SK-N-SH (cell line): ENCODE results near the gene ABCC2. TPM values are rescaled to one million over a fixed set of nuclear protein-coding genes. Genes with fewer than 3 reads are reported as not detected.

ENCODE experiments used
- CTCF ChIA-PET: fragments of 300-600, 350-600 bp; formaldehyde crosslinking; extraction: SDS; loops from one replicate; lab custom pipeline; 2021; lab: Yijun Ruan, JAX
- POLR2A ChIA-PET: fragments of 350-600 bp; sonication (Branson Sonifier 250); formaldehyde crosslinking; extraction: SDS; loops from one replicate; lab custom pipeline; 2020; ENCODE audit warnings: antibody characterized with exemption, inconsistent platforms; lab: Yijun Ruan, JAX
- DNase-seq: peaks from one replicate; pipeline ENCODE4 v3.0.0; 2012
- H2AFZ ChIP-seq: fragments of 200-600 bp; sonication (generic); 2 replicates; pipeline ENCODE4 v1.8.1; 2016; ENCODE audit warnings: antibody characterized with exemption, mild to moderate bottlenecking, low read depth
- H3F3A ChIP-seq: fragments of 200-600 bp; sonication (generic); replicated peaks from 2 replicates; pipeline ENCODE3; 2016; ENCODE audit warnings: antibody characterized with exemption, mild to moderate bottlenecking; ENCODE audit not compliant: insufficient read depth
- H3K27ac ChIP-seq, 2 experiments: fragments of 200-500 bp in 1 of 2; fragments of 200-600 bp in 1 of 2; sonication (Bioruptor generic) in 1 of 2; sonication (generic), shearing (Covaris generic) in 1 of 2; 2 replicates each; pipeline versions ENCODE4 v1.5.1 to v1.6.1; 2014 to 2016; ENCODE audit warnings: low read depth in 2 of 2, inconsistent platforms in 1 of 2, low read length in 1 of 2, mild to moderate bottlenecking in 1 of 2, mixed read lengths in 1 of 2
- H3K27me3 ChIP-seq: fragments of 200-600 bp; sonication (generic), shearing (Covaris generic); 2 replicates; pipeline ENCODE4 v1.6.1; 2016; ENCODE audit warnings: mixed run types; ENCODE audit not compliant: insufficient read depth
- H3K36me3 ChIP-seq, 2 experiments: fragments of 200-500 bp in 1 of 2; fragments of 200-600 bp in 1 of 2; sonication (Bioruptor generic) in 1 of 2; sonication (generic) in 1 of 2; replicated peaks in 1 of 2; 2 replicates each; pipeline versions ENCODE3 to v1.5.1; 2014 to 2016; ENCODE audit warnings: low read length in 1 of 2, mild to moderate bottlenecking in 1 of 2; ENCODE audit not compliant: insufficient read depth in 2 of 2, control insufficient read depth in 1 of 2
- H3K4me1 ChIP-seq, 2 experiments: fragments of 200-500 bp in 1 of 2; fragments of 200-600 bp in 1 of 2; sonication (Bioruptor generic) in 1 of 2; sonication (generic), shearing (Covaris generic) in 1 of 2; 2 replicates each; pipeline versions ENCODE4 v1.5.1 to v1.6.1; 2014 to 2016; ENCODE audit warnings: low read depth in 1 of 2, low read length in 1 of 2, mixed run types in 1 of 2; ENCODE audit not compliant: insufficient read depth in 2 of 2, control insufficient read depth in 1 of 2
- H3K4me2 ChIP-seq: fragments of 200-600 bp; sonication (generic), shearing (Covaris generic); 2 replicates; pipeline ENCODE4 v1.6.1; 2017; ENCODE audit warnings: mixed run types
- H3K4me3 ChIP-seq, 2 experiments: fragments of 200-500 bp in 1 of 2; fragments of 200-600 bp in 1 of 2; sonication (Bioruptor generic) in 1 of 2; sonication (generic), shearing (Covaris generic) in 1 of 2; 2 replicates each; pipeline versions ENCODE4 v1.5.1 to v1.8.1; 2014 to 2016; ENCODE audit warnings: low read depth in 2 of 2, inconsistent platforms in 1 of 2, low read length in 1 of 2, mild to moderate bottlenecking in 1 of 2, mixed read lengths in 1 of 2, moderate library complexity in 1 of 2
- H3K79me2 ChIP-seq: fragments of 200-600 bp; sonication (generic); 2 replicates; pipeline ENCODE4 v1.8.1; 2017; ENCODE audit warnings: mild to moderate bottlenecking; ENCODE audit not compliant: insufficient read depth
- H3K9ac ChIP-seq: fragments of 200-600 bp; sonication (generic); 2 replicates; pipeline ENCODE4 v1.6.1; 2017; ENCODE audit warnings: mixed run types
- H3K9me2 ChIP-seq: fragments of 200-600 bp; sonication (generic); 2 replicates; pipeline ENCODE4 v1.6.1; 2017; ENCODE audit warnings: mixed run types
- H3K9me3 ChIP-seq: fragments of 200-600 bp; sonication (generic); 2 replicates; pipeline ENCODE4 v1.6.1; 2017; ENCODE audit warnings: mixed run types, mild to moderate bottlenecking, moderate library complexity
- H4K20me1 ChIP-seq: fragments of 200-600 bp; sonication (generic); 2 replicates; pipeline ENCODE4 v1.6.1; 2017; ENCODE audit warnings: mild to moderate bottlenecking, mixed run types; ENCODE audit not compliant: insufficient read depth
- EP300 ChIP-seq, 2 experiments: IDR thresholded peaks; 2 replicates each; pipeline versions ENCODE4 v1.4.0 to v1.6.1; 2012; ENCODE audit warnings: borderline replicate concordance in 1 of 2, low read depth in 1 of 2, low read length in 1 of 2
- FOXJ3 ChIP-seq: sonication (generic); formaldehyde crosslinking; IDR thresholded peaks from 2 replicates; pipeline ENCODE4 v1.5.1; 2020; ENCODE audit warnings: mild to moderate bottlenecking, missing genetic modification reagents
- GABPA ChIP-seq: IDR thresholded peaks from 2 replicates; pipeline ENCODE4 v1.4.0; 2012; ENCODE audit warnings: low read depth, mild to moderate bottlenecking
- GATA2 ChIP-seq: sonication (generic); formaldehyde crosslinking; IDR thresholded peaks from 2 replicates; pipeline ENCODE4 v1.5.0; 2020; ENCODE audit warnings: mild to moderate bottlenecking, missing genetic modification reagents
- IRF3 ChIP-seq: fragments of 150-350 bp; IDR thresholded peaks from 2 replicates; pipeline ENCODE4 v1.6.1; 2016; ENCODE audit warnings: mild to moderate bottlenecking, low read depth, low read length
- MEF2A ChIP-seq: IDR thresholded peaks from 2 replicates; pipeline ENCODE4 v1.4.0; 2012; ENCODE audit warnings: low read depth, borderline replicate concordance
- MXI1 ChIP-seq: IDR thresholded peaks from 2 replicates; pipeline ENCODE4 v1.6.1; 2012; ENCODE audit warnings: mild to moderate bottlenecking, low read depth, low read length, improper control_type of control experiment
- NRF1 ChIP-seq: IDR thresholded peaks from 2 replicates; pipeline ENCODE4 v1.6.1; 2012; ENCODE audit warnings: low read depth, mild to moderate bottlenecking, low read length
- PBX3 ChIP-seq: IDR thresholded peaks from 2 replicates; pipeline ENCODE4; 2012
- POLR2AphosphoS5 ChIP-seq: IDR thresholded peaks from 2 replicates; pipeline ENCODE4 v1.6.1; 2012; ENCODE audit warnings: low read depth, low read length
- RAD21 ChIP-seq: IDR thresholded peaks from 2 replicates; pipeline ENCODE4 v1.6.1; 2012; ENCODE audit warnings: mild to moderate bottlenecking, low read length
- RCOR1 ChIP-seq: fragments of 150-350 bp; IDR thresholded peaks from 2 replicates; pipeline ENCODE4 v1.6.1; 2017; ENCODE audit warnings: antibody characterized with exemption, low read length
- RFX5 ChIP-seq: IDR thresholded peaks from 2 replicates; pipeline ENCODE4 v1.6.1; 2012; ENCODE audit warnings: mild to moderate bottlenecking, improper control_type of control experiment, low read length
- TAF1 ChIP-seq: IDR thresholded peaks from 2 replicates; pipeline ENCODE4 v1.6.1; 2012; ENCODE audit warnings: low read depth, mild to moderate bottlenecking, low read length, moderate library complexity, borderline replicate concordance
- WGBS: methylation state at CpG from one replicate; pipeline ENCODE4 v1.1.6; 2017; ENCODE audit warnings: low lambda C conversion rate; 5-methylcytosine and 5-hydroxymethylcytosine counted together
- polyA plus RNA-seq, 3 experiments: library from polyadenylated mRNA; depleted of rRNA; stranded (reverse); fragments of >200 nt; gene quantifications; 2 replicates each; pipeline ENCODE4 v1.2.3, GENCODE V29; 2012
- TF ChIP-seq, protein P1 (sequence below): IDR thresholded peaks from 2 replicates; pipeline ENCODE4 v1.4.0; 2012; ENCODE audit warnings: low read depth
- TF ChIP-seq, protein P2 (sequence below): IDR thresholded peaks from 2 replicates; pipeline ENCODE4 v1.6.1; 2012; ENCODE audit warnings: mild to moderate bottlenecking, low read depth, low read length, moderate library complexity
- TF ChIP-seq, protein P3 (sequence below): IDR thresholded peaks from 2 replicates; pipeline ENCODE4 v1.4.0; 2012; ENCODE audit warnings: low read depth, borderline replicate concordance

ABCC2 gene
- polyA plus RNA-seq, 1 of the 3 experiments (the other 2 are of a cell fraction), result 0.48 TPM

GRCh38 chr10:99812177-99812576, 29.7 kb downstream of the ABCC2 start:
- no peaks in the 10 kb centered on the region for H3K36me3 ChIP-seq
- H3K4me2 ChIP-seq, result no peak overlapping the region
- CTCF ChIA-PET, result no interaction called here
- TF ChIP-seq IRF3, result no peak
- TF ChIP-seq, protein P1, sequence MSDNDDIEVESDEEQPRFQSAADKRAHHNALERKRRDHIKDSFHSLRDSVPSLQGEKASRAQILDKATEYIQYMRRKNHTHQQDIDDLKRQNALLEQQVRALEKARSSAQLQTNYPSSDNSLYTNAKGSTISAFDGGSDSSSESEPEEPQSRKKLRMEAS, result no peak
- no peak for TF ChIP-seq PBX3
- no peak for TF ChIP-seq MXI1
- no peak for TF ChIP-seq NRF1
- no peak for TF ChIP-seq FOXJ3
- TF ChIP-seq, protein P2, sequence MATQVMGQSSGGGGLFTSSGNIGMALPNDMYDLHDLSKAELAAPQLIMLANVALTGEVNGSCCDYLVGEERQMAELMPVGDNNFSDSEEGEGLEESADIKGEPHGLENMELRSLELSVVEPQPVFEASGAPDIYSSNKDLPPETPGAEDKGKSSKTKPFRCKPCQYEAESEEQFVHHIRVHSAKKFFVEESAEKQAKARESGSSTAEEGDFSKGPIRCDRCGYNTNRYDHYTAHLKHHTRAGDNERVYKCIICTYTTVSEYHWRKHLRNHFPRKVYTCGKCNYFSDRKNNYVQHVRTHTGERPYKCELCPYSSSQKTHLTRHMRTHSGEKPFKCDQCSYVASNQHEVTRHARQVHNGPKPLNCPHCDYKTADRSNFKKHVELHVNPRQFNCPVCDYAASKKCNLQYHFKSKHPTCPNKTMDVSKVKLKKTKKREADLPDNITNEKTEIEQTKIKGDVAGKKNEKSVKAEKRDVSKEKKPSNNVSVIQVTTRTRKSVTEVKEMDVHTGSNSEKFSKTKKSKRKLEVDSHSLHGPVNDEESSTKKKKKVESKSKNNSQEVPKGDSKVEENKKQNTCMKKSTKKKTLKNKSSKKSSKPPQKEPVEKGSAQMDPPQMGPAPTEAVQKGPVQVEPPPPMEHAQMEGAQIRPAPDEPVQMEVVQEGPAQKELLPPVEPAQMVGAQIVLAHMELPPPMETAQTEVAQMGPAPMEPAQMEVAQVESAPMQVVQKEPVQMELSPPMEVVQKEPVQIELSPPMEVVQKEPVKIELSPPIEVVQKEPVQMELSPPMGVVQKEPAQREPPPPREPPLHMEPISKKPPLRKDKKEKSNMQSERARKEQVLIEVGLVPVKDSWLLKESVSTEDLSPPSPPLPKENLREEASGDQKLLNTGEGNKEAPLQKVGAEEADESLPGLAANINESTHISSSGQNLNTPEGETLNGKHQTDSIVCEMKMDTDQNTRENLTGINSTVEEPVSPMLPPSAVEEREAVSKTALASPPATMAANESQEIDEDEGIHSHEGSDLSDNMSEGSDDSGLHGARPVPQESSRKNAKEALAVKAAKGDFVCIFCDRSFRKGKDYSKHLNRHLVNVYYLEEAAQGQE, result no peak
- TF ChIP-seq RFX5, result no peak
- TF ChIP-seq, protein P3, sequence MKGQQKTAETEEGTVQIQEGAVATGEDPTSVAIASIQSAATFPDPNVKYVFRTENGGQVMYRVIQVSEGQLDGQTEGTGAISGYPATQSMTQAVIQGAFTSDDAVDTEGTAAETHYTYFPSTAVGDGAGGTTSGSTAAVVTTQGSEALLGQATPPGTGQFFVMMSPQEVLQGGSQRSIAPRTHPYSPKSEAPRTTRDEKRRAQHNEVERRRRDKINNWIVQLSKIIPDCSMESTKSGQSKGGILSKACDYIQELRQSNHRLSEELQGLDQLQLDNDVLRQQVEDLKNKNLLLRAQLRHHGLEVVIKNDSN, result no peak
- TF ChIP-seq RAD21, result no peak
- TF ChIP-seq POLR2AphosphoS5, result no peak
- TF ChIP-seq GABPA, result no peak
- TF ChIP-seq MEF2A, result no peak
- no peak for TF ChIP-seq GATA2
- no peak for TF ChIP-seq RCOR1
- no peak for TF ChIP-seq TAF1
- no peak for TF ChIP-seq EP300 (IDR thresholded peaks at IDR 0.05; ENCODE audit: borderline replicate concordance in 1 of 2, low read depth in 1 of 2, low read length in 1 of 2)
- no peaks in the 10 kb centered on the region for H3K9me3 ChIP-seq
- 87% methylated on average over 2 of the region's 2 CpGs for WGBS
- H4K20me1 ChIP-seq, result no peaks in the 10 kb centered on the region
- no peaks in the 10 kb centered on the region for H3K4me1 ChIP-seq
- POLR2A ChIA-PET, result no interaction called here
- H3K27me3 ChIP-seq, result no peaks in the 10 kb centered on the region
- H3K9ac ChIP-seq, result no peak overlapping the region
- H3K79me2 ChIP-seq, result no peaks in the 10 kb centered on the region
- H3K4me3 ChIP-seq, result no peak overlapping the region
- H3K27ac ChIP-seq, result no peak overlapping the region
- H3K9me2 ChIP-seq, result no peaks in the 10 kb centered on the region
- peaks cover 9% of the 10 kb centered on the region for H3F3A ChIP-seq
- no peak overlapping the region for H2AFZ ChIP-seq
- DNase-seq, result no peak
